ENCODE results near the gene LUZP4.

The LUZP4 gene

DNA sequence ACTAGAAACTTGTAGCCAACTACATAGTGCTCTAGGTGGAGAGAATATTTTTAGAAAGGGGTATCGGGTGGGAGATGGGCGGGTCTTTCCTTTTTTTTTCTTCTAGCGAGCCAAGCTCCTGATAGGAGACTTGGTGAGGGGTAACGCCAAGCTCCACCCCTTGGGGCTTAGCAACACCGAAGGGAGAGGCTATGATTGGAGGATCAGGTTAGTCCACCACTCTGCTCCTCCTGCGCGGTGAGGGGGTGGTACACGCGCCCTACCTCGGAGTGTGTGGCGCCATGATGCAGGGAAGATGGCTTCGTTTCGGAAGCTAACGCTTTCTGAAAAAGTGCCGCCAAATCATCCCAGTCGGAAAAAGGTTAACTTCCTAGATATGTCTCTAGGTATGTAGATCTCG, at the start of gene LUZP4:
Gene LUZP4 (plus strand): TSS at position 251 of the 400 bp plus-strand sequence. CDS start 45 bp downstream, at position 296.
- DNase-seq (ENCODE audit: extremely low read depth, low read depth), result no peak
- TF ChIP-seq, protein P1, sequence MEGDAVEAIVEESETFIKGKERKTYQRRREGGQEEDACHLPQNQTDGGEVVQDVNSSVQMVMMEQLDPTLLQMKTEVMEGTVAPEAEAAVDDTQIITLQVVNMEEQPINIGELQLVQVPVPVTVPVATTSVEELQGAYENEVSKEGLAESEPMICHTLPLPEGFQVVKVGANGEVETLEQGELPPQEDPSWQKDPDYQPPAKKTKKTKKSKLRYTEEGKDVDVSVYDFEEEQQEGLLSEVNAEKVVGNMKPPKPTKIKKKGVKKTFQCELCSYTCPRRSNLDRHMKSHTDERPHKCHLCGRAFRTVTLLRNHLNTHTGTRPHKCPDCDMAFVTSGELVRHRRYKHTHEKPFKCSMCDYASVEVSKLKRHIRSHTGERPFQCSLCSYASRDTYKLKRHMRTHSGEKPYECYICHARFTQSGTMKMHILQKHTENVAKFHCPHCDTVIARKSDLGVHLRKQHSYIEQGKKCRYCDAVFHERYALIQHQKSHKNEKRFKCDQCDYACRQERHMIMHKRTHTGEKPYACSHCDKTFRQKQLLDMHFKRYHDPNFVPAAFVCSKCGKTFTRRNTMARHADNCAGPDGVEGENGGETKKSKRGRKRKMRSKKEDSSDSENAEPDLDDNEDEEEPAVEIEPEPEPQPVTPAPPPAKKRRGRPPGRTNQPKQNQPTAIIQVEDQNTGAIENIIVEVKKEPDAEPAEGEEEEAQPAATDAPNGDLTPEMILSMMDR (IDR thresholded peaks at IDR 0.05; ENCODE audit: low read depth, low read length, missing control alignments), result no peak
- H3K4me3 ChIP-seq (replicated peaks; ENCODE audit: low read depth, low read length), result no peak within 1 kb of the TSS

- TF ChIP-seq, protein P1 (IDR thresholded peaks at IDR 0.05; ENCODE audit: low read depth, low read length, missing control alignments), result no peak
- no peak for DNase-seq (ENCODE audit: extremely low read depth, low read depth)
- no peak overlapping the region for H3K4me3 ChIP-seq (replicated peaks; ENCODE audit: low read depth, low read length)
These were observed 37.9 kb upstream of the LUZP4 start for GRCh38 chrX:115251458-115252233.

GRCh38 chrX:115255003-115255402, 34.5 kb upstream of the LUZP4 start:
- TF ChIP-seq, protein P1 (IDR thresholded peaks at IDR 0.05; ENCODE audit: low read depth, low read length, missing control alignments), result no peak
- H3K4me3 ChIP-seq (replicated peaks; ENCODE audit: low read depth, low read length), result no peak overlapping the region
- no peak for DNase-seq (ENCODE audit: extremely low read depth, low read depth)

DNA sequence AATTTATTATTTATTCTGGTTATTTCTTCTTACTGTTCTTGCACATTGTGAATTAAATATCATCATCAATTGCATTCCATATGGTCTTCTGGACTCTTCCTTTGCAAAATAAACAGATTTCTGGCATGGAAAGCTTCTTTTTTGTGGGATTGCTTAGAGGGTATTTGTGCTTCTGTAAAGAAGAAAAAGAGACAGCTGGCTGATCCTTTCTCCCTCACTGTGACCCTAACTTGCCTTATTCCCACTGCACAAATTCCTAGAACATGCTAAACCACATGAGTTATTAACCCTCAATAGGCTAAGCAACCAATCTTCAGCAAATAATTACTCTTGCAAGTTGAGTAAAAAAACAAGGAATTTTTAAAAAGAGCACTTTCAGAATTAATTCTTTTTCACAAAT, 31.8 kb upstream of the LUZP4 start:
- no peak overlapping the region for H3K4me3 ChIP-seq (replicated peaks; ENCODE audit: low read depth, low read length)
- DNase-seq (ENCODE audit: extremely low read depth, low read depth), result no peak
- TF ChIP-seq, protein P1 (IDR thresholded peaks at IDR 0.05; ENCODE audit: low read depth, low read length, missing control alignments), result no peak

DNA sequence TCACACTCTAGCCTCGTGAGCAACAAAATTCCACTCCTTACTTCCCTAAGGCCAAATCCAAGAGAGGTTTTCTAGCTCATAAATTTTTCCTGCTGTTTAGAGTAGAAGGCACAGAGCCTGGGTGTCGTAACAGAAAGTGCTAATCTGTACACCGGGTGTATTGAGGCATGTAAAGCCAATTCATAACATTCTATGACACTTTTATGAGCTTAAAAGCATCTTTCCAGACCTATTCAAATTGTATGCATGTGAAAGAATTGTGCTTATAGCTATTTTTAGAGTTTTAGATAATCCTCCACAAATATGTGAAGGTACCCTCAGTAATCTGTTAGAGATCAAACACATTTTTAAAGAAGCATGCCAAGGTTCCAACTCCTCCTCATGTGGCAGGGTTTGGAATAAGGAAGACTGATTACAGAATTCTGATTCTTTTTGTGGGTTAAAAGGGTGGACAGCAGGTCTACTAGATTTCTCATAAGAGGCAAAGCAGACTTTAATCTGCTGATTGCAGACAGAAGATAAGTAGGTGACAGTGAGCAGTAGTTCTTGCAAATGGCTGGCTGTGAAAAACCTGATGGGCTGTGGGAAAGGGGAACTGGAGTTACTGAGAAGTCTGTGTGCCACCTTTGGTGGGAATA, 30.2 kb upstream of the LUZP4 start:
- TF ChIP-seq, protein P1 (IDR thresholded peaks at IDR 0.05; ENCODE audit: low read depth, low read length, missing control alignments), result no peak
- DNase-seq (ENCODE audit: extremely low read depth, low read depth), result no peak
- H3K4me3 ChIP-seq (replicated peaks; ENCODE audit: low read depth, low read length), result no peak overlapping the region

DNA sequence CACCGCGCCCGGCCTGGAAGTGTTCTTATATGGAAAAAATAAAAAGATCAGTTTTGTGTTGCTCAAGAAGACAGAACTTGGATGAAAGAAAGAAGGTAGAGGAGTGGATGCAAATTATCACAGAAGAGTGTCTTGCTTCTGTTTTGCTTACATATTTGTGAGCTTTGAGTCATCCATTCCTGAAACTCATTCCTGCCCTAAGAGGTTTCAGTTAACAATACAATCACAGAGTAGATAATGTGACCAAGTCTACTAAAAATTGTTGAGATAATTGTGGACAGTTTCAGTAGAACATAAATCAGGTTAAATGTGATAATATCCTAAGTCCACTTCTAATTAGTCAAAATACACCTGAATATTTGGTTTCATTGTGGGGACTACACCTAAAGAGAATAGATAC, 29.2 kb upstream of the LUZP4 start:
- no peak for DNase-seq (ENCODE audit: extremely low read depth, low read depth)
- TF ChIP-seq, protein P1 (IDR thresholded peaks at IDR 0.05; ENCODE audit: low read depth, low read length, missing control alignments), result no peak
- no peak overlapping the region for H3K4me3 ChIP-seq (replicated peaks; ENCODE audit: low read depth, low read length)
